Inflammatory macrophage (primary cell): ENCODE results near the gene IFFO2.

Experiments used
- DNase-seq, 2 donors: peaks; one replicate each; pipeline ENCODE4 v3.0.0-alpha.2; 2020 to 2022

IFFO2 gene

GRCh38 chr1:18950401-18951026 lies 6.0 kb downstream of the IFFO2 start:
- DNase-seq, result peak in 1 of 2 donors; percentile 32

- DNase-seq, result peak; percentile 33 to 34
Measured at GRCh38 chr1:18949686-18950400, 6.6 kb downstream of the IFFO2 start.

- DNase-seq, result no peak
Measured at GRCh38 chr1:18948913-18949685, 7.4 kb downstream of the IFFO2 start.

- peak; percentile 22 to 41 for DNase-seq
Measured at GRCh38 chr1:18948048-18948912, 8.2 kb downstream of the IFFO2 start.

GRCh38 chr1:18947570-18947969 lies 8.9 kb downstream of the IFFO2 start:
- DNase-seq, result no peak

DNA sequence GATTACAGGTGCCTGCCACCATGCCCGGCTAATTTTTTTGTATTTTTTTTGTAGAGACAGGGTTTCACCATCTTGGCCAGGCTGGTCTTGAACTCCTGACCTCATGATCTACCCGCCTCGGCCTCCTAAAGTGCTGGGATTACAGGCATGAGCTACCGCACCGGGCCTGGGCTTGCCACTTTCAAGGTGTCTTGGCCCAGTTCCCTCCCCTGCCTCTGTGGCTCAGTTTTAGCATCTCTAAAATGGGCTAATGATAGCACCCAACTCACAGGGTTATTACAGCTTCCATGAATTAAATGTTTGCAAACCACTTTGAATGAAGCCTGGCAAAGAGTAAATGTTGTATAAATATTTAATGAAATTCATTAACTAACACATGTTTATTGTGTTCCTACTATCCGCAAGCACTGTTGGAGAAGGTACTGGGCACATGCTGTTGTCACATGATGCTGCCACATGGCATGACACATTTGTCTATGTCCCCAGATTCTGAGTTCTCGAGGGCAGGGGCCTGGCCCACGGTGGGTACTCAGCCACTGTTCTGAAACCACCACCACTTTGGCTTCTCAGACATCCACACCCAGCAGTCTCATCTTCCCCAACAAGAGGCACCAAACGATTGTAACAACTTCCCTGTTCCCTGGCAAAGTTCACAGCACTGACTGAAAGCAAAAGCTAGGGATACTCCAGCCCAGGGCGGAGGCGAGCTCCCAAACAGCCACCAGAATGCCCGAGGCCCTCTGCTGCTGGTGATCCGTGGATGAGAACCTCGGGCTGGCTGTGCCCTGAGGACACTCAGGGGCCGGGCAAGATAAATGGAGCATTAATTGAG lies 9.7 kb downstream of the IFFO2 start:
- DNase-seq, result peak in 1 of 2 donors; percentile 32

- DNase-seq, result no peak
Measured at GRCh38 chr1:18945401-18945849, 11.1 kb downstream of the IFFO2 start.

- DNase-seq, result no peak
Measured at GRCh38 chr1:18944810-18945209, 11.7 kb downstream of the IFFO2 start.

GRCh38 chr1:18943914-18944572 lies 12.4 kb downstream of the IFFO2 start:
- no peak for DNase-seq

GRCh38 chr1:18943162-18943561 lies 13.3 kb downstream of the IFFO2 start:
- no peak for DNase-seq

DNA sequence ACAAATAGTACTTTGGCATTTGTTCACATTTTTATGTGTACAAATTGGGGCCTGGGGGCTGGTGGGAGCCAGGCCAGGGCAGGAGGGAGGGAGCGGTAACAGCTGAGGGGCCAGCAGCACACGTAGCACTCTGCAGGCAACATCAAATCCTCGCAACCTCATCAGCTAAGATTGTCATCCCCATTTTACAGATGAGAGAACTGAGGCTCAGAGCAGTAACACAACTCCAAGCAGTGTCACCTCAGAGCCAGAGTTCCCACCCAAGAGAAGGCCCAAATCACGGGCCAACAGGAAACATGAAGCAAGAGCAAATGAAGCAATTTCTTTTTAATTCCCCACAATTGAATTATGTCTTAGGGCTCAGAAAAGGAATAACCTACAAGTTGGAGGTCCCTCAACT lies 14.1 kb downstream of the IFFO2 start:
- DNase-seq, result peak in 1 of 2 donors; percentile 33

GRCh38 chr1:18941221-18942141 lies 15.0 kb downstream of the IFFO2 start:
- DNase-seq, result no peak

- no peak for DNase-seq
Measured at GRCh38 chr1:18940303-18941020, 16.0 kb downstream of the IFFO2 start.

- no peak for DNase-seq
Measured at GRCh38 chr1:18939398-18940302, 16.8 kb downstream of the IFFO2 start.

- no peak for DNase-seq
Measured at GRCh38 chr1:18938707-18939070, 17.8 kb downstream of the IFFO2 start.

- no peak for DNase-seq
Measured at GRCh38 chr1:18938008-18938706, 18.3 kb downstream of the IFFO2 start.

DNA sequence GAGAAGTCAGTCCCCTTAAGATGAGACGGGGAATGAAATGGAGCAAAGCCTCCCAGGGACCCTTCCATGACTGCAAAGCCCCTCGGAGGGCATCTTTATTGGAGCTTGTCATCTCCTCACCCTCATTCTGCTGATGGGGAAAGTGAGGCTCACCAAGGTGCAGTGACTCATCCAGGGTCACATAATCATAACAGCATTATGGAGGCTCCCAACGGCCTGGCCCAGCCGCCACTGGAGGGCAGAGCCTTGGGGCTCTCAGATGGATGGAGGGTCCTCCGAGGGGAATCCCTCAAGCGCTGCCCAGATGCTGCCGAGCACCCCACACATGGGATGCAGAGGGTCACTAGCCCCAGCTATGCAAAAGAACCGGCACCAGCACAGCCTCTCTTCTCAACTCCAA lies 18.9 kb downstream of the IFFO2 start:
- DNase-seq, result no peak
